GM12872 (cell line): Measurements from ENCODE around the gene VWA8.

Experiments used
- CTCF ChIP-seq: IDR thresholded peaks from 3 replicates; pipeline ENCODE4 v1.5.1; 2011; ENCODE audit warnings: low read depth, mild to moderate bottlenecking, low read length, moderate library complexity; ENCODE audit not compliant: insufficient read depth

The VWA8 gene

GRCh38 chr13:41637586-41637985, 323.3 kb downstream of the VWA8 start:
- TF ChIP-seq CTCF, result no peak

GRCh38 chr13:41634407-41634806, 326.5 kb downstream of the VWA8 start:
- no peak for TF ChIP-seq CTCF

GRCh38 chr13:41633776-41634175, 327.1 kb downstream of the VWA8 start:
- TF ChIP-seq CTCF, result no peak

- TF ChIP-seq CTCF, result no peak
These were observed 329.5 kb downstream of the VWA8 start for GRCh38 chr13:41631296-41631965.

GRCh38 chr13:41627425-41627824, 333.5 kb downstream of the VWA8 start:
- TF ChIP-seq CTCF, result no peak

GRCh38 chr13:41624041-41624440, 336.9 kb downstream of the VWA8 start:
- TF ChIP-seq CTCF, result no peak

GRCh38 chr13:41622432-41623429, 338.2 kb downstream of the VWA8 start:
- TF ChIP-seq CTCF, result no peak
